Stimulated activated naive B cell treated with anti-CD40 and anti-IgM and Interleukin-4, amounts not matched to agents 10 μg/mL and 1 μg/mL and 100 μg/mL, for 72 hours (primary cell): Measurements from ENCODE around the gene GNA12.
A peak's percentile ranks its signal among the peaks of the same experiment; 100 is the strongest.

Experiments used
- ATAC-seq, 2 donors: fragments of 150-1000 bp; cut with Tn5 transposase; replicated peaks; 2 replicates each; pipeline ENCODE4 v1.10.0; 2021; ENCODE audit warnings: moderate library complexity in 1 of 2
- DNase-seq: peaks from one replicate; pipeline ENCODE4 v3.0.0; 2021
- H3K27ac Mint-ChIP-seq: one replicate; pipeline ENCODE4 v1.8.0; 2022; ENCODE audit warnings: mild to moderate bottlenecking, mixed read lengths
- H3K27me3 Mint-ChIP-seq, 2 donors: one replicate each; pipeline ENCODE4 v1.8.0; 2022; ENCODE audit warnings: mixed read lengths in 2 of 2
- H3K36me3 Mint-ChIP-seq, 2 donors: one replicate each; pipeline ENCODE4 v1.8.0; 2022; ENCODE audit warnings: mixed read lengths in 2 of 2, mild to moderate bottlenecking in 1 of 2
- H3K4me1 Mint-ChIP-seq, 2 donors: one replicate each; pipeline ENCODE4 v1.8.0; 2022; ENCODE audit warnings: mixed read lengths in 2 of 2, mild to moderate bottlenecking in 1 of 2
- H3K4me3 Mint-ChIP-seq, 2 donors: one replicate each; pipeline ENCODE4 v1.8.0; 2022; ENCODE audit warnings: mild to moderate bottlenecking in 2 of 2, mixed read lengths in 2 of 2, moderate library complexity in 1 of 2
- H3K9me3 Mint-ChIP-seq, 2 donors: one replicate each; pipeline ENCODE4 v1.8.0; 2022; ENCODE audit warnings: mixed read lengths in 2 of 2, mild to moderate bottlenecking in 1 of 2

Gene GNA12

GRCh38 chr7:2774935-2775334 lies 69.2 kb downstream of the GNA12 start:
- Mint-ChIP-seq H3K9me3 (peaks cover 0 to 3% of the 10 kb centered on the region in 2 donors), H3K4me1 (peaks cover 40 to 70% of the 10 kb centered on the region in 2 donors), H3K36me3 (peaks cover 28 to 53% of the 10 kb centered on the region in 2 donors), H3K27me3 (no peaks in the 10 kb centered on the region), H3K4me3 (no peak overlapping the region), H3K27ac (peak overlapping the region; percentile 39)
- ATAC-seq (no peak), DNase-seq (no peak)

GRCh38 chr7:2774280-2774679 lies 69.8 kb downstream of the GNA12 start:
- Mint-ChIP-seq H3K27me3 (no peaks in the 10 kb centered on the region), H3K4me3 (no peak overlapping the region), H3K9me3 (peaks cover 0 to 3% of the 10 kb centered on the region in 2 donors), H3K4me1 (peaks cover 40 to 70% of the 10 kb centered on the region in 2 donors), H3K36me3 (peaks cover 28 to 53% of the 10 kb centered on the region in 2 donors), H3K27ac (no peak overlapping the region)
- no peak for ATAC-seq
- DNase-seq = no peak

GRCh38 chr7:2773608-2774007 lies 70.5 kb downstream of the GNA12 start:
- no peak for DNase-seq
- Mint-ChIP-seq H3K27ac (peak overlapping the region; percentile 20), H3K4me3 (no peak overlapping the region), H3K27me3 (no peaks in the 10 kb centered on the region), H3K9me3 (peaks cover 0 to 3% of the 10 kb centered on the region in 2 donors), H3K36me3 (peaks cover 32 to 57% of the 10 kb centered on the region in 2 donors), H3K4me1 (peaks cover 40 to 70% of the 10 kb centered on the region in 2 donors)
- no peak for ATAC-seq

- peaks cover 24 to 48% of the 10 kb centered on the region in 2 donors for H3K36me3 Mint-ChIP-seq
- H3K27ac Mint-ChIP-seq = peak overlapping the region; percentile 20
- H3K4me1 Mint-ChIP-seq = peaks cover 44 to 62% of the 10 kb centered on the region in 2 donors
Measured at GRCh38 chr7:2771274-2771731, 72.8 kb downstream of the GNA12 start.

GRCh38 chr7:2764621-2765020 lies 79.5 kb downstream of the GNA12 start:
- no peaks in the 10 kb centered on the region for H3K9me3 Mint-ChIP-seq
- H3K27me3 Mint-ChIP-seq = no peaks in the 10 kb centered on the region
- no peak overlapping the region for H3K27ac Mint-ChIP-seq
- H3K4me3 Mint-ChIP-seq = no peak overlapping the region
- peaks cover 33 to 60% of the 10 kb centered on the region in 2 donors for H3K36me3 Mint-ChIP-seq
- ATAC-seq (no peak), DNase-seq (no peak)
- H3K4me1 Mint-ChIP-seq = peaks cover 21 to 33% of the 10 kb centered on the region in 2 donors

More at GRCh38 chr7:2771274-2771731, 72.8 kb downstream of the GNA12 start:
- Mint-ChIP-seq H3K9me3 (peaks cover 0 to 3% of the 10 kb centered on the region in 2 donors), H3K27me3 (no peaks in the 10 kb centered on the region), H3K4me3 (peak overlapping the region; percentile 21 to 35)
- DNase-seq (no peak), ATAC-seq (peak in 1 of 2 donors; percentile 19)

- H3K36me3 Mint-ChIP-seq = peaks cover 34 to 65% of the 10 kb centered on the region in 2 donors
- peaks cover under 1 to 1% of the 10 kb centered on the region in 2 donors for H3K9me3 Mint-ChIP-seq
- no peaks in the 10 kb centered on the region for H3K27me3 Mint-ChIP-seq
- H3K4me1 Mint-ChIP-seq = peaks cover 27 to 41% of the 10 kb centered on the region in 2 donors
- DNase-seq = no peak
- no peak for ATAC-seq
- no peak overlapping the region for H3K4me3 Mint-ChIP-seq
- no peak overlapping the region for H3K27ac Mint-ChIP-seq
Measured at GRCh38 chr7:2763597-2763996, 80.5 kb downstream of the GNA12 start.

- peak overlapping the region; percentile 20 for H3K27ac Mint-ChIP-seq
- H3K4me3 Mint-ChIP-seq = no peak overlapping the region
- no peak for DNase-seq
- no peak for ATAC-seq
- peaks cover 3 to 4% of the 10 kb centered on the region in 2 donors for H3K9me3 Mint-ChIP-seq
- peaks cover 38 to 69% of the 10 kb centered on the region in 2 donors for H3K36me3 Mint-ChIP-seq
- no peaks in the 10 kb centered on the region for H3K27me3 Mint-ChIP-seq
- H3K4me1 Mint-ChIP-seq = peaks cover 39 to 58% of the 10 kb centered on the region in 2 donors
Measured at GRCh38 chr7:2761801-2762497, 82.2 kb downstream of the GNA12 start.

GRCh38 chr7:2761131-2761624 lies 82.9 kb downstream of the GNA12 start:
- Mint-ChIP-seq H3K36me3 (peaks cover 44 to 72% of the 10 kb centered on the region in 2 donors), H3K9me3 (peaks cover 3 to 4% of the 10 kb centered on the region in 2 donors), H3K4me1 (peaks cover 42 to 64% of the 10 kb centered on the region in 2 donors), H3K4me3 (no peak overlapping the region), H3K27me3 (no peaks in the 10 kb centered on the region), H3K27ac (no peak overlapping the region)
- ATAC-seq (no peak), DNase-seq (no peak)

GRCh38 chr7:2760098-2760889 lies 83.8 kb downstream of the GNA12 start:
- DNase-seq (no peak), ATAC-seq (no peak)
- peaks cover 3 to 4% of the 10 kb centered on the region in 2 donors for H3K9me3 Mint-ChIP-seq
- H3K36me3 Mint-ChIP-seq = peaks cover 52 to 76% of the 10 kb centered on the region in 2 donors
- H3K4me1 Mint-ChIP-seq = peaks cover 41 to 67% of the 10 kb centered on the region in 2 donors
- H3K27me3 Mint-ChIP-seq = no peaks in the 10 kb centered on the region
- peak overlapping the region; percentile 0 to 42 for H3K4me3 Mint-ChIP-seq
- H3K27ac Mint-ChIP-seq = peak overlapping the region; percentile 42

GRCh38 chr7:2759736-2760097 lies 84.4 kb downstream of the GNA12 start:
- Mint-ChIP-seq H3K9me3 (peaks cover 3 to 4% of the 10 kb centered on the region in 2 donors), H3K4me1 (peaks cover 41 to 67% of the 10 kb centered on the region in 2 donors)
- no peak for DNase-seq

GRCh38 chr7:2758673-2759616 lies 85.2 kb downstream of the GNA12 start:
- no peak for DNase-seq
- H3K36me3 Mint-ChIP-seq = peaks cover 57 to 80% of the 10 kb centered on the region in 2 donors
- no peak for ATAC-seq
- H3K9me3 Mint-ChIP-seq = peaks cover 3 to 4% of the 10 kb centered on the region in 2 donors
- H3K4me3 Mint-ChIP-seq = peak overlapping the region; percentile 53 to 66
- peaks cover 45 to 67% of the 10 kb centered on the region in 2 donors for H3K4me1 Mint-ChIP-seq
- peak overlapping the region; percentile 95 for H3K27ac Mint-ChIP-seq
- H3K27me3 Mint-ChIP-seq = no peaks in the 10 kb centered on the region

More at GRCh38 chr7:2759736-2760097, 84.4 kb downstream of the GNA12 start:
- no peak overlapping the region for H3K4me3 Mint-ChIP-seq
- H3K36me3 Mint-ChIP-seq = peaks cover 54 to 79% of the 10 kb centered on the region in 2 donors
- no peaks in the 10 kb centered on the region for H3K27me3 Mint-ChIP-seq
- no peak for ATAC-seq
- no peak overlapping the region for H3K27ac Mint-ChIP-seq

- Mint-ChIP-seq H3K27me3 (no peaks in the 10 kb centered on the region), H3K4me3 (peak overlapping the region; percentile 53 to 66), H3K36me3 (peaks cover 56 to 81% of the 10 kb centered on the region in 2 donors), H3K9me3 (peaks cover 3 to 4% of the 10 kb centered on the region in 2 donors), H3K27ac (peak overlapping the region; percentile 95), H3K4me1 (peaks cover 44 to 66% of the 10 kb centered on the region in 2 donors)
- ATAC-seq = peak; percentile 94 to 95
- DNase-seq = peak; percentile 69
Measured at GRCh38 chr7:2757904-2758672, 86.0 kb downstream of the GNA12 start.
